Fibroblast of lung (primary cell): ENCODE results near the gene CPB1. TPM values are rescaled to one million over a fixed set of nuclear protein-coding genes. Genes with fewer than 3 reads are reported as not detected.

Source experiments
- DNase-seq, 2 donors: peaks; one replicate each; pipeline versions ENCODE4 v3.0.0 to v3.0.0-alpha.2; 2010; ENCODE audit warnings: low read depth in 2 of 2
- H2AFZ ChIP-seq: 2 replicates; pipeline ENCODE4 v1.5.1; 2012; ENCODE audit warnings: low read length, control low read depth, inconsistent platforms
- H3K27ac ChIP-seq: 2 replicates; pipeline ENCODE4 v1.5.1; 2011; ENCODE audit warnings: low read length, control low read depth; ENCODE audit not compliant: insufficient read depth
- H3K27me3 ChIP-seq: 2 replicates; pipeline ENCODE4 v1.5.1; 2011; ENCODE audit warnings: mild to moderate bottlenecking, low read length; ENCODE audit not compliant: control insufficient read depth, insufficient read depth
- H3K36me3 ChIP-seq: 2 replicates; pipeline ENCODE4 v1.5.1; 2011; ENCODE audit warnings: low read length; ENCODE audit not compliant: control insufficient read depth, insufficient read depth
- H3K4me1 ChIP-seq: 2 replicates; pipeline ENCODE4 v1.5.1; 2011; ENCODE audit warnings: low read length; ENCODE audit not compliant: control insufficient read depth, insufficient read depth; ENCODE audit errors: extremely low read depth
- H3K4me2 ChIP-seq: 2 replicates; pipeline ENCODE4 v1.5.1; 2011; ENCODE audit warnings: low read length, control low read depth; ENCODE audit not compliant: insufficient read depth; ENCODE audit errors: extremely low read depth
- H3K4me3 ChIP-seq, 4 experiments: fragments of 200-600 bp in 1 of 4; sonication (generic) in 1 of 4; replicated peaks in 1 of 4; 2 replicates each; pipeline ENCODE4 v1.5.1; 2011 to 2016; ENCODE audit warnings: low read length in 4 of 4, low read depth in 3 of 4, mild to moderate bottlenecking in 3 of 4, control low read depth in 2 of 4, inconsistent platforms in 1 of 4, mixed read lengths in 1 of 4; ENCODE audit not compliant: insufficient read depth in 1 of 4; ENCODE audit errors: control extremely low read depth in 1 of 4
- H3K79me2 ChIP-seq: 2 replicates; pipeline ENCODE4 v1.5.1; 2012; ENCODE audit warnings: mild to moderate bottlenecking, low read length, inconsistent platforms; ENCODE audit not compliant: control insufficient read depth, insufficient read depth
- H3K9ac ChIP-seq: 2 replicates; pipeline ENCODE4 v1.5.1; 2011; ENCODE audit warnings: mild to moderate bottlenecking, low read length, control low read depth; ENCODE audit not compliant: insufficient read depth
- H3K9me3 ChIP-seq: 2 replicates; pipeline ENCODE4 v1.5.1; 2012; ENCODE audit warnings: low read depth, low read length; ENCODE audit not compliant: control insufficient read depth, insufficient read depth
- H4K20me1 ChIP-seq: 2 replicates; pipeline ENCODE4 v1.5.1; 2011; ENCODE audit warnings: low read length; ENCODE audit not compliant: control insufficient read depth, insufficient read depth; ENCODE audit errors: extremely low read depth
- EZH2 ChIP-seq: IDR thresholded peaks from 2 replicates; pipeline ENCODE4 v1.5.1; 2012; ENCODE audit warnings: low read length, control low read depth, mild to moderate bottlenecking; ENCODE audit errors: missing control alignments
- polyA plus RNA-seq, 2 donors: library from polyadenylated mRNA; depleted of rRNA in 1 of 2; stranded (reverse) in 1 of 2; unstranded in 1 of 2; fragments of >200 nt; gene quantifications; 2 replicates each; pipeline ENCODE4 v1.2.1, GENCODE V29; 2011 to 2012; ENCODE audit warnings: missing spikeins in 1 of 2
- total RNA-seq: library from RNA; depleted of rRNA; stranded (reverse); fragments of >200 nt; gene quantifications from 2 replicates; pipeline ENCODE4 v1.2.1, GENCODE V29; 2014
- TF ChIP-seq, protein P1 (sequence below), 2 donors: IDR thresholded peaks in 1 of 2; conservative IDR thresholded peaks in 1 of 2; 1 replicate in 1 of 2; 2 replicates in 1 of 2; pipeline ENCODE4 v1.5.1; 2011 to 2012; ENCODE audit warnings: low read length in 2 of 2, control low read depth in 1 of 2, inconsistent platforms in 1 of 2, low read depth in 1 of 2, mild to moderate bottlenecking in 1 of 2

Gene CPB1
- total and polyA plus RNA-seq, 2 donors (not counting 1 experiment from before 2014, with no cell fraction given) = 0.07 TPM; not detected in 1

DNA sequence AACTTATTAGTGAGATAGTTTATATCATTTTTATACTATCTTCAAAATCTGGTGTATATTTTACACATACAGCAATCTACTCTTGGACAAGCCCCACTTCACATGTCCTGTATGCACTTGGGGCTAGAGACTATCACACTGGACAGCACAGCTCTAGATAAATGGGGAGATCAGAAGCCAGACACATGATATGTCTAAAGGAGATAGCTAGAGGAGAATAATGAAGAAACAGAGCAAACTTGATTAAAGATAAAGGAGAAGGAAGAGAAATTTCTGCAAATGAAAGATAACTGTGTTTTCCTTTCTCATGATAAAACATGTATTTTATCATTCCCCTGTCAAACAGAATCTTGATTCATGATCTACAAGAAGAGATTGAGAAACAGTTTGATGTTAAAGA is 50.5 kb downstream of the CPB1 start:
- Histone ChIP-seq H3K27me3 (no peaks in the 10 kb centered on the region), H3K4me1 (no peaks in the 10 kb centered on the region), H2AFZ (no peak overlapping the region), H3K4me3 (no peak overlapping the region), H3K36me3 (no peaks in the 10 kb centered on the region), H3K27ac (no peak overlapping the region), H4K20me1 (no peaks in the 10 kb centered on the region), H3K9me3 (no peaks in the 10 kb centered on the region), H3K4me2 (no peak overlapping the region), H3K9ac (no peak overlapping the region), H3K79me2 (no peaks in the 10 kb centered on the region)
- TF ChIP-seq, protein P1, sequence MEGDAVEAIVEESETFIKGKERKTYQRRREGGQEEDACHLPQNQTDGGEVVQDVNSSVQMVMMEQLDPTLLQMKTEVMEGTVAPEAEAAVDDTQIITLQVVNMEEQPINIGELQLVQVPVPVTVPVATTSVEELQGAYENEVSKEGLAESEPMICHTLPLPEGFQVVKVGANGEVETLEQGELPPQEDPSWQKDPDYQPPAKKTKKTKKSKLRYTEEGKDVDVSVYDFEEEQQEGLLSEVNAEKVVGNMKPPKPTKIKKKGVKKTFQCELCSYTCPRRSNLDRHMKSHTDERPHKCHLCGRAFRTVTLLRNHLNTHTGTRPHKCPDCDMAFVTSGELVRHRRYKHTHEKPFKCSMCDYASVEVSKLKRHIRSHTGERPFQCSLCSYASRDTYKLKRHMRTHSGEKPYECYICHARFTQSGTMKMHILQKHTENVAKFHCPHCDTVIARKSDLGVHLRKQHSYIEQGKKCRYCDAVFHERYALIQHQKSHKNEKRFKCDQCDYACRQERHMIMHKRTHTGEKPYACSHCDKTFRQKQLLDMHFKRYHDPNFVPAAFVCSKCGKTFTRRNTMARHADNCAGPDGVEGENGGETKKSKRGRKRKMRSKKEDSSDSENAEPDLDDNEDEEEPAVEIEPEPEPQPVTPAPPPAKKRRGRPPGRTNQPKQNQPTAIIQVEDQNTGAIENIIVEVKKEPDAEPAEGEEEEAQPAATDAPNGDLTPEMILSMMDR (conservative IDR thresholded peaks at IDR 0.05 in 1 of 2, IDR thresholded peaks at IDR 0.05 in 1 of 2; ENCODE audit: low read depth in 1 of 2, low read length in 2 of 2) = no peak
- TF ChIP-seq EZH2 = no peak
- DNase-seq = no peak

DNA sequence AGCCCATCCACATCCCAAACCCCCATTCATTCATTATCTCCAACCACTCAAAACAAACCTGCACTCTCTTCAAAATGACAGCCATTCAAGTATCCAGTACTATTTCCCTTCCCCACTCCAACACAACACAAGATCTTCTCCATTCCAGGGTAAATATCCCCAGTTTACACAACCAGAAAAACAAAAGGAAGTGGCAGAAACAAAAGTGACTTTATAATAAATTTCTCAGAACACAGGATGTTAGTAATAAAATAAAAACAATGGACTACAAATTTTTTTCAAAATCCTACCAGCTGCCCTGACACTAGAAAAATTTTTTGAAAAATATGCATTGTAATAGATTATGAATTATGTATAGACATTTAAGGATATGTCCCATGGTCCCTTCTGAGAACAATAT is 51.6 kb downstream of the CPB1 start:
- Histone ChIP-seq H3K9me3 (no peaks in the 10 kb centered on the region), H4K20me1 (no peaks in the 10 kb centered on the region), H3K36me3 (no peaks in the 10 kb centered on the region), H3K27me3 (no peaks in the 10 kb centered on the region), H3K9ac (no peak overlapping the region), H3K4me1 (no peaks in the 10 kb centered on the region), H3K79me2 (no peaks in the 10 kb centered on the region), H3K27ac (no peak overlapping the region), H2AFZ (no peak overlapping the region), H3K4me2 (no peak overlapping the region), H3K4me3 (no peak overlapping the region)
- DNase-seq = no peak
- TF ChIP-seq, protein P1 (conservative IDR thresholded peaks at IDR 0.05 in 1 of 2, IDR thresholded peaks at IDR 0.05 in 1 of 2; ENCODE audit: low read depth in 1 of 2, low read length in 2 of 2) = no peak
- no peak for TF ChIP-seq EZH2

DNA sequence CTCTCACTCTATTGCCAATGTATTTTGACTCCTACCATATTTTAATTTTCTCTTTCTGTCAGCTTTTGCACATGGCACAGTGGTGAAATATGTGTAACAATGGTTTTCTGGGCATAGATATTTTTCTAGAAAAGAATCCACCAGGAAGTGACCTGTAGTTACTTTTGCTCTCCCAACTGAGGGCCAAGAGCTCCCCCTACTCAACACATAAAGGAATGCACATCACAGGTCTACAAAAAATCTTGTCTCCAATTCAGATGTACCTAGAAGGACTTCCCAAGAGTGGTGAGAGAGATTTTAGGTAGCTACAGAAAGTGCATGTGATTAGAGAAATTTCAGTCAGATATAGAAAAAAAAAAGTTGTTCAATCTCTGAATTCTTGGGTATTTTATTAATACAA is 53.1 kb downstream of the CPB1 start:
- no peak overlapping the region for H2AFZ ChIP-seq
- no peaks in the 10 kb centered on the region for H4K20me1 ChIP-seq
- H3K9me3 ChIP-seq = no peaks in the 10 kb centered on the region
- H3K4me1 ChIP-seq = no peaks in the 10 kb centered on the region
- H3K4me2 ChIP-seq = no peak overlapping the region
- H3K4me3 ChIP-seq = no peak overlapping the region
- H3K36me3 ChIP-seq = no peaks in the 10 kb centered on the region
- H3K79me2 ChIP-seq = no peaks in the 10 kb centered on the region
- H3K27ac ChIP-seq = no peak overlapping the region
- H3K27me3 ChIP-seq = no peaks in the 10 kb centered on the region
- H3K9ac ChIP-seq = no peak overlapping the region
- TF ChIP-seq, protein P1 (conservative IDR thresholded peaks at IDR 0.05 in 1 of 2, IDR thresholded peaks at IDR 0.05 in 1 of 2; ENCODE audit: low read depth in 1 of 2, low read length in 2 of 2) = no peak
- TF ChIP-seq EZH2 = no peak
- DNase-seq = peak in 1 of 2 donors; percentile 21
